ENCODE data around the gene ACCS.

ACCS gene

DNA sequence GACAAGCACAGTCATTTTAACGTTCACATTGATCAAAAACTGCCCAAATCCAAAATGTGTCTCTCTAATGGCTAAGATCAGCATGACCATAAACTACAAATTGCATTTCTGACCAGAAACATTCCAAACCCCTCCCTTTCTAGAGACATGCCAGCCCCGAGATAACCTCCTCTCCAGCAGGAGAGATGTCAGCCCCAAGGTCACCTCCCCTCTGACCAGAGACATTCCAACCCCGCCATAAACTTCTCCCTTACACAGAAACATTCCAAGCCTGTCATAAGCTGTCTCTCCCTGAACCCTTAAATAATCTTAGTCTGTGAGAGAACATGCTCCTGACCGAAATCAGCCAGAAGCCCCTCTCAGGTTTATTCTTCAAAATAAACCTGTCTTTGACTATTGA lies 22.8 kb downstream of the ACCS start:
- no peak for DNase-seq (ENCODE audit: extremely low spot score)
- POLR2A ChIA-PET = no interaction called here
- CTCF ChIA-PET = interaction anchor here (1.5 to 1.6 kb wide), 2 partner anchors 10 to 22 kb away, joined by 3 to 4 read pairs; no protein-coding TSS in a partner anchor
- TF ChIP-seq, protein P1, sequence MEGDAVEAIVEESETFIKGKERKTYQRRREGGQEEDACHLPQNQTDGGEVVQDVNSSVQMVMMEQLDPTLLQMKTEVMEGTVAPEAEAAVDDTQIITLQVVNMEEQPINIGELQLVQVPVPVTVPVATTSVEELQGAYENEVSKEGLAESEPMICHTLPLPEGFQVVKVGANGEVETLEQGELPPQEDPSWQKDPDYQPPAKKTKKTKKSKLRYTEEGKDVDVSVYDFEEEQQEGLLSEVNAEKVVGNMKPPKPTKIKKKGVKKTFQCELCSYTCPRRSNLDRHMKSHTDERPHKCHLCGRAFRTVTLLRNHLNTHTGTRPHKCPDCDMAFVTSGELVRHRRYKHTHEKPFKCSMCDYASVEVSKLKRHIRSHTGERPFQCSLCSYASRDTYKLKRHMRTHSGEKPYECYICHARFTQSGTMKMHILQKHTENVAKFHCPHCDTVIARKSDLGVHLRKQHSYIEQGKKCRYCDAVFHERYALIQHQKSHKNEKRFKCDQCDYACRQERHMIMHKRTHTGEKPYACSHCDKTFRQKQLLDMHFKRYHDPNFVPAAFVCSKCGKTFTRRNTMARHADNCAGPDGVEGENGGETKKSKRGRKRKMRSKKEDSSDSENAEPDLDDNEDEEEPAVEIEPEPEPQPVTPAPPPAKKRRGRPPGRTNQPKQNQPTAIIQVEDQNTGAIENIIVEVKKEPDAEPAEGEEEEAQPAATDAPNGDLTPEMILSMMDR (IDR thresholded peaks at IDR 0.05; ENCODE audit: control extremely low read depth, extremely low read depth, low read depth, missing control alignments) = no peak

DNA sequence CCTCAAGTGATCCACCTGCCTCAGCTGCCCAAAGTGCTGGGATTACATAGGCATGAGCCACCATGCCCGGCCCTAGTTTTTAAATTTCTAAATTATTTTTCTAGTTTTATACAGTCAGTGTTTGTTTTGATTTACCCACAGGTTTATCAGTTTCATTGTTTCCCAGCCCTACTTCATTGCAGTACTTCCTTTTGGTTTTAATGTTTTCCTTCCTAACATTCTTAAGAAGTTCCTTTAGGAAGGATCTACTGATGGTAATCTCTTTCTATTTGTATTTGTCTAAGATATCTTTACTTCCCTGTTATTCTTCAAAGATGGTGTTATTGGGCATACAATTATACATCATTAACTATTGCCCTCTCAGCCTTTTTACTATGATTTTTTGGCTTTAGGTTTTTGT lies 24.5 kb downstream of the ACCS start:
- TF ChIP-seq, protein P1 (IDR thresholded peaks at IDR 0.05; ENCODE audit: control extremely low read depth, extremely low read depth, low read depth, missing control alignments) = no peak
- ChIA-PET CTCF (interaction anchor here (1.5 to 7.0 kb wide), 2 partner anchors 13 to 20 kb away, joined by 5 to 105 read pairs; no protein-coding TSS in a partner anchor), POLR2A (no interaction called here)
- no peak for DNase-seq (ENCODE audit: extremely low spot score)

DNA sequence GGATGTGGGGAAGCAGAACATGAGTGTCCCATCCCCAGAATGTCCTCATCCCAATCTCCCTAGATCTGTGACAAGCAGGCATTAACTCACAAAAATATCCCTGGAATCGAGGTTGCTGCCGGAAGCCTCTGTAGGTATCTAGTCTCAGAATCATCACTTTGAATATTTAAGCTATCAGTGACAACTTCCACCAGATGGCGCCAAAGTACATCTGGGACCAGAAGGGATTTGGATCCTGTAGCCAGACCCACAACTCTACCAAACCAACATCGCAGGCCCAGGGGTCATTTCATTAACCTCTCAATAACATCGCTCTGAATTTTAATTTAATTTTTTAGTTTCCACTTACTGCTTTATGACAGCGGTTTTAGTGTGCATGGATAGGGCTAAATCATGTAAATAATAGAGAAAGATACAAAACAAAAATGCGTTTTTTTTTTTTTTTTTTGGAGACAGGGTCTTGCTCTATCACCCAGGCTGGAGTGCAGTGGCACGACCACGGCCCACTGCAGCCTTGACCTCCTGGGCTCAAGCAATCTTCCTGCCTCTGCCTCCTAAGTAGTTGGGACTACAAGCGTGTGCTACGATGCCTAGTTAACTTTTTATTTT lies 28.3 kb downstream of the ACCS start:
- ChIA-PET CTCF (interaction anchor here (0.7 to 7.0 kb wide), 36 partner anchors 10 to 842 kb away, joined by 3 to 105 read pairs (median 5); partner anchors contain the start of genes ACCS and CD82), POLR2A (no interaction called here)
- DNase-seq (ENCODE audit: extremely low spot score) = peak; percentile 75
- TF ChIP-seq, protein P1 (IDR thresholded peaks at IDR 0.05; ENCODE audit: control extremely low read depth, extremely low read depth, low read depth, missing control alignments) = peak; percentile 68

DNA sequence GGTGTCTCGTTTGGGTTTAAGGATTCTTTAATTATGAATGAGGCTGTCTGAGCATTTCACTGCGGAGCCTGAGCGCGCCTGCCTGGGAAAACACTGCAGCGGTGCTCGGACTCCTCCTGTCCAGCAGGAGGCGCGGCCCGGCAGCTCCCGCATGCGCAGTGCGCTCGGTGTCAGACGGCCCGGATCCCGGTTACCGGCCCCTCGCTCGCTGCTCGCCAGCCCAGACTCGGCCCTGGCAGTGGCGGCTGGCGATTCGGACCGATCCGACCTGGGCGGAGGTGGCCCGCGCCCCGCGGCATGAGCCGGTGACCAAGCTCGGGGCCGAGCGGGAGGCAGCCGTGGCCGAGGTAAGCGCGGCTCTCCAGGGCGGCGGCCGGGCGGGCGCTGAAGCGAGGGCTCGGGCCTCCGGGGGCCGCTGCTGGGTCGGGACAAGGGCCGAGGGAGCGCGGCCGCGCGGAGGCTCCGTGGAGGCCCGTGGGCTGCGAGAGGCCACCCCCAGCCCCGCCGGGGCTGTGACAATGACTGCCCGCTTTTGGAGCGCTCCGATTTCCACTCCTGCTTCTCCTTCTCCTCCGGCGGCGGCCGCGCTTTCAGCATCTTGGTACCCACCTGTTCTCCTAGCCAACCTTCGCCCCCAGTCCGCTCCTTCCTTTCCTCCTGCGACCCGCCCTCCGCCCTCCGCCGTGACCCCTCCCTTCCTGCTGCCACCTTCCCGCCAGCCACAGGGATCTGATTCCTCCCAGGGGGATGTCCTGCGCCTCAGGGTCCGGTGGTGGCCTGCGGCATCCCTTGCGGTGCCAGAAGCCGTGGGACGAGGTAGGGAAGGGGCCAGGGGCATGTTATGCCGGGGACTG lies 29.7 kb downstream of the ACCS start, which contains the start of gene EXT2:
Gene EXT2, plus strand, starts transcription at position 173 of the 854 bp plus-strand sequence. CDS start 12,035 bp downstream, outside the sequence.
- POLR2A ChIA-PET = no interaction called here
- CTCF ChIA-PET = interaction anchor here (0.7 to 7.0 kb wide), 26 partner anchors 8 to 841 kb away, joined by 3 to 105 read pairs (median 7); partner anchors contain the start of gene ACCS
- TF ChIP-seq, protein P1 (IDR thresholded peaks at IDR 0.05; ENCODE audit: control extremely low read depth, extremely low read depth, low read depth, missing control alignments) = peak; percentile 92
- DNase-seq (ENCODE audit: extremely low spot score) = peak; percentile 96

DNA sequence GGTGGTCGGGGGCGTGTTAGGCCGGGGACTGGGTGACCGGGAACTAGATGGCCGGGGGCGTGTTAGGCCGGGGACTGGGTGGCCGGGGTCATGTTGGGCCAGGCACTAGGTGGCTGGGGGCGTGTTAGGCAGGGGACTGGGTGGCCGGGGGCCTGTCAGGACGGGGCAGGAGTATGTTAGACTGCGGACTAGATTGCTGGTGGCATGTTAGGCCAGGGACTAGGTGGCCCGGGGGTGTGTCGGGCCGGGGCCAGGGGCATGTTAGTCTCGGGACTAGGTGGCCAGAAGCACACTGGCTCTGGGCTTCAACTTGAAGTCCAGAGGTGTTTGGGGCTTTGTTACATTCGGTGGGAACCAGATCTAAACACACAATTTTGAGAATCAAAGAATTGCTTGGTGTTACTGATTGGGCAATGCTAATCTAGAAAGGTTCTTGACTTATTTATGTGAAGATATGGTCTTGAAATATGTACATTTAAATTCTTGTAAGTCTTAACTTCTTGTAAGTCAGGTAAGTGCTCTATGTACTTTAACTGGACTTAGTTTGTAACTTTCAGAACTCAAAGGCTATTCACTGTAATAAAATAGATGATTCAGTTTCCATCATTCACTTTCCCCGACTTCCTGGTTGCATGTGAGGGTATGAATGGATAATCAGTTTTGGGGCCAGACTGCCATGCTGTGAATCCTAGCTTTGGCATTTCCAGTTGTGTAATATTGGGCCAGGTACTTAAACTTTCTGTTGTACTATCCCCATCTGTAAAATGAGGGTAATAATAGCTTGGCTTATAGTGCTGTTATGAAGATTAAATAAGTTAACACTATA lies 30.5 kb downstream of the ACCS start:
- CTCF ChIA-PET = interaction anchor here (1.2 to 1.6 kb wide), 2 partner anchors 10 to 15 kb away, joined by 3 to 5 read pairs; no protein-coding TSS in a partner anchor
- peak; percentile 24 for DNase-seq (ENCODE audit: extremely low spot score)
- TF ChIP-seq, protein P1 (IDR thresholded peaks at IDR 0.05; ENCODE audit: control extremely low read depth, extremely low read depth, low read depth, missing control alignments) = no peak
- POLR2A ChIA-PET = no interaction called here

DNA sequence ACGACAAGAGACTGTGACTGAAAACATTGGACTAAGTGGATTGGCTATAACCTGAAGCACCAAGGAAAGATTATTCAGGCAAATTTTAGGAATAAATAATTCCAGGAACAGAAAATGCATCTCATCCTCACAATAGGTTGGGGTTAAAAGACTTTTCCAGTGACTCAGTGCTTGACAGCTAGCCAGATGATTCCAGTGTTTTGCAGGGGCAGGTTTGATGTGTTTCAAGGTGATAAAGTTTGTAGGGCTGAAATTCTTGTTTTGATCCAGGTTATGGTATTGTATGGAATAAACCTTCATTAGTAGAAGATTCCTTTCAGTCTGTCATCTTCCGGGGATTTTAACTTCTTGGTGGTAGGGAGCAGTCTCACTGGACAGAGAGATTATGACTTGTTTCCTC lies 31.8 kb downstream of the ACCS start:
- POLR2A ChIA-PET = no interaction called here
- DNase-seq (ENCODE audit: extremely low spot score) = no peak
- CTCF ChIA-PET = interaction anchor here (1.2 to 1.6 kb wide), 2 partner anchors 9 to 13 kb away, joined by 3 to 5 read pairs; no protein-coding TSS in a partner anchor
- TF ChIP-seq, protein P1 (IDR thresholded peaks at IDR 0.05; ENCODE audit: control extremely low read depth, extremely low read depth, low read depth, missing control alignments) = no peak

All from GM10248 (cell line).